Measurements from ENCODE around the gene DUSP12. TPM values are rescaled to one million over a fixed set of nuclear protein-coding genes. Genes with fewer than 3 reads are reported as not detected.

The DUSP12 gene
- total RNA-seq, 2 experiments from 2014 or later, result 24.1 to 27.6 TPM

GRCh38 chr1:161772397-161772796 is 22.8 kb downstream of the DUSP12 start:
- ATAC-seq, result no peak
- H3K4me3 Mint-ChIP-seq, result no peak overlapping the region
- CTCF ChIA-PET, result interaction anchor here (1.5 to 2.8 kb wide), 4 partner anchors 11 to 265 kb away, joined by 3 to 16 read pairs (median 6); no protein-coding TSS in a partner anchor
- POLR2A ChIA-PET, result no interaction called here
- no peak overlapping the region for H3K27ac Mint-ChIP-seq
- peaks cover 25% of the 10 kb centered on the region for H3K4me1 Mint-ChIP-seq (ENCODE audit: low read depth)
- H3K27me3 Mint-ChIP-seq (ENCODE audit: low read depth), result no peaks in the 10 kb centered on the region
- DNase-seq, result no peak
- peaks cover 1% of the 10 kb centered on the region for H3K36me3 Mint-ChIP-seq (ENCODE audit: low read depth)
- no peaks in the 10 kb centered on the region for H3K9me3 Mint-ChIP-seq (ENCODE audit: insufficient read depth)

- CTCF ChIA-PET, result no interaction called here
- ATAC-seq, result no peak
- no peaks in the 10 kb centered on the region for H3K27me3 Mint-ChIP-seq (ENCODE audit: low read depth)
- no peak for DNase-seq
- no peak overlapping the region for H3K27ac Mint-ChIP-seq
- H3K4me3 Mint-ChIP-seq, result no peak overlapping the region
- H3K36me3 Mint-ChIP-seq (ENCODE audit: low read depth), result peaks cover 4% of the 10 kb centered on the region
- H3K9me3 Mint-ChIP-seq (ENCODE audit: insufficient read depth), result no peaks in the 10 kb centered on the region
- POLR2A ChIA-PET, result no interaction called here
- peaks cover 14% of the 10 kb centered on the region for H3K4me1 Mint-ChIP-seq (ENCODE audit: low read depth)
Measured at GRCh38 chr1:161773791-161774190, 24.2 kb downstream of the DUSP12 start.

GRCh38 chr1:161777261-161777660 is 27.7 kb downstream of the DUSP12 start:
- Mint-ChIP-seq H3K27ac (no peak overlapping the region), H3K4me1 (ENCODE audit: low read depth) (peaks cover 8% of the 10 kb centered on the region), H3K27me3 (ENCODE audit: low read depth) (no peaks in the 10 kb centered on the region), H3K36me3 (ENCODE audit: low read depth) (peaks cover 10% of the 10 kb centered on the region), H3K4me3 (no peak overlapping the region), H3K9me3 (ENCODE audit: insufficient read depth) (no peaks in the 10 kb centered on the region)
- ChIA-PET CTCF (interaction anchor here (1.3 to 1.7 kb wide), 2 partner anchors 10 to 16 kb away, joined by 4 to 15 read pairs; no protein-coding TSS in a partner anchor), POLR2A (no interaction called here)
- DNase-seq (no peak), ATAC-seq (no peak)

- ChIA-PET CTCF (interaction anchor here (1.0 kb wide), 1 partner anchor 14 kb away, joined by 4 read pairs; no protein-coding TSS in a partner anchor), POLR2A (no interaction called here)
- Mint-ChIP-seq H3K27ac (no peak overlapping the region), H3K27me3 (ENCODE audit: low read depth) (no peaks in the 10 kb centered on the region), H3K9me3 (ENCODE audit: insufficient read depth) (no peaks in the 10 kb centered on the region), H3K4me1 (ENCODE audit: low read depth) (peaks cover 6% of the 10 kb centered on the region), H3K36me3 (ENCODE audit: low read depth) (peaks cover 17% of the 10 kb centered on the region), H3K4me3 (no peak overlapping the region)
- no peak for DNase-seq
- ATAC-seq, result no peak
Measured at GRCh38 chr1:161778522-161778921, 28.9 kb downstream of the DUSP12 start.

GRCh38 chr1:161779393-161779792 is 29.8 kb downstream of the DUSP12 start:
- no peak overlapping the region for H3K4me3 Mint-ChIP-seq

GRCh38 chr1:161781995-161782394 is 32.4 kb downstream of the DUSP12 start:
- ChIA-PET POLR2A (no interaction called here), CTCF (interaction anchor here (2.3 kb wide), 1 partner anchor 11 kb away, joined by 10 read pairs; no protein-coding TSS in a partner anchor)
- ATAC-seq, result no peak
- Mint-ChIP-seq H3K36me3 (ENCODE audit: low read depth) (peaks cover 34% of the 10 kb centered on the region), H3K9me3 (ENCODE audit: insufficient read depth) (no peaks in the 10 kb centered on the region), H3K27ac (no peak overlapping the region), H3K27me3 (ENCODE audit: low read depth) (no peaks in the 10 kb centered on the region), H3K4me1 (ENCODE audit: low read depth) (no peaks in the 10 kb centered on the region), H3K4me3 (no peak overlapping the region)
- no peak for DNase-seq

More at GRCh38 chr1:161779393-161779792, 29.8 kb downstream of the DUSP12 start:
- no peaks in the 10 kb centered on the region for H3K4me1 Mint-ChIP-seq (ENCODE audit: low read depth)
- H3K27ac Mint-ChIP-seq, result no peak overlapping the region
- H3K27me3 Mint-ChIP-seq (ENCODE audit: low read depth), result no peaks in the 10 kb centered on the region
- no peaks in the 10 kb centered on the region for H3K9me3 Mint-ChIP-seq (ENCODE audit: insufficient read depth)
- ChIA-PET CTCF (no interaction called here), POLR2A (no interaction called here)
- DNase-seq, result no peak
- H3K36me3 Mint-ChIP-seq (ENCODE audit: low read depth), result peaks cover 20% of the 10 kb centered on the region
- ATAC-seq, result no peak

- DNase-seq (no peak), ATAC-seq (no peak)
- no peaks in the 10 kb centered on the region for H3K4me1 Mint-ChIP-seq (ENCODE audit: low read depth)
- POLR2A ChIA-PET, result no interaction called here
- CTCF ChIA-PET, result interaction anchor here (1.6 to 2.3 kb wide), 2 partner anchors 10 kb away, joined by 4 to 10 read pairs; no protein-coding TSS in a partner anchor
- no peaks in the 10 kb centered on the region for H3K27me3 Mint-ChIP-seq (ENCODE audit: low read depth)
- no peak overlapping the region for H3K27ac Mint-ChIP-seq
- H3K4me3 Mint-ChIP-seq, result no peak overlapping the region
- no peaks in the 10 kb centered on the region for H3K9me3 Mint-ChIP-seq (ENCODE audit: insufficient read depth)
- peaks cover 38% of the 10 kb centered on the region for H3K36me3 Mint-ChIP-seq (ENCODE audit: low read depth)
Measured at GRCh38 chr1:161782886-161783285, 33.3 kb downstream of the DUSP12 start.

- POLR2A ChIA-PET, result no interaction called here
- Mint-ChIP-seq H3K27me3 (ENCODE audit: low read depth) (no peaks in the 10 kb centered on the region), H3K4me3 (no peak overlapping the region), H3K4me1 (ENCODE audit: low read depth) (no peaks in the 10 kb centered on the region), H3K9me3 (ENCODE audit: insufficient read depth) (no peaks in the 10 kb centered on the region), H3K27ac (peak overlapping the region; percentile 5), H3K36me3 (ENCODE audit: low read depth) (peaks cover 37% of the 10 kb centered on the region)
- DNase-seq (no peak), ATAC-seq (no peak)
- CTCF ChIA-PET, result interaction anchor here (1.2 to 1.5 kb wide), 2 partner anchors 22 to 252 kb away, joined by 3 to 9 read pairs; no protein-coding TSS in a partner anchor
Measured at GRCh38 chr1:161784968-161785367, 35.4 kb downstream of the DUSP12 start.

- POLR2A ChIA-PET, result no interaction called here
- H3K27me3 Mint-ChIP-seq (ENCODE audit: low read depth), result no peaks in the 10 kb centered on the region
- no peak for DNase-seq
- H3K27ac Mint-ChIP-seq, result no peak overlapping the region
- CTCF ChIA-PET, result no interaction called here
- H3K9me3 Mint-ChIP-seq (ENCODE audit: insufficient read depth), result no peaks in the 10 kb centered on the region
- no peak for ATAC-seq
- H3K4me3 Mint-ChIP-seq, result no peak overlapping the region
- peaks cover 2% of the 10 kb centered on the region for H3K4me1 Mint-ChIP-seq (ENCODE audit: low read depth)
- peaks cover 40% of the 10 kb centered on the region for H3K36me3 Mint-ChIP-seq (ENCODE audit: low read depth)
Measured at GRCh38 chr1:161787355-161787754, 37.8 kb downstream of the DUSP12 start.

- Mint-ChIP-seq H3K9me3 (ENCODE audit: insufficient read depth) (no peaks in the 10 kb centered on the region), H3K36me3 (ENCODE audit: low read depth) (peaks cover 46% of the 10 kb centered on the region), H3K27me3 (ENCODE audit: low read depth) (no peaks in the 10 kb centered on the region), H3K4me3 (no peak overlapping the region), H3K27ac (no peak overlapping the region), H3K4me1 (ENCODE audit: low read depth) (peaks cover 2% of the 10 kb centered on the region)
- CTCF ChIA-PET, result interaction anchor here (4.1 kb wide), 1 partner anchor 246 kb away, joined by 193 read pairs; no protein-coding TSS in a partner anchor
- DNase-seq, result no peak
- no peak for ATAC-seq
- POLR2A ChIA-PET, result no interaction called here
Measured at GRCh38 chr1:161790587-161791317, 41.2 kb downstream of the DUSP12 start.

- peaks cover 43% of the 10 kb centered on the region for H3K36me3 Mint-ChIP-seq (ENCODE audit: low read depth)
Measured at GRCh38 chr1:161791904-161792655, 42.5 kb downstream of the DUSP12 start.

GRCh38 chr1:161792740-161793139 is 43.2 kb downstream of the DUSP12 start:
- ATAC-seq (peak; percentile 51), DNase-seq (no peak)
- Mint-ChIP-seq H3K9me3 (ENCODE audit: insufficient read depth) (no peaks in the 10 kb centered on the region), H3K36me3 (ENCODE audit: low read depth) (peaks cover 46% of the 10 kb centered on the region), H3K4me3 (no peak overlapping the region), H3K27me3 (ENCODE audit: low read depth) (no peaks in the 10 kb centered on the region), H3K27ac (no peak overlapping the region), H3K4me1 (ENCODE audit: low read depth) (peaks cover 2% of the 10 kb centered on the region)
- CTCF ChIA-PET, result interaction anchor here (0.6 to 4.1 kb wide), 52 partner anchors 9 to 764 kb away, joined by 3 to 193 read pairs (median 4); partner anchors contain the start of gene OLFML2B
- POLR2A ChIA-PET, result interaction anchor here (0.8 kb wide), 1 partner anchor 244 kb away, joined by 3 read pairs; no protein-coding TSS in a partner anchor

More at GRCh38 chr1:161791904-161792655, 42.5 kb downstream of the DUSP12 start:
- ATAC-seq (no peak), DNase-seq (no peak)
- H3K27ac Mint-ChIP-seq, result no peak overlapping the region
- no peaks in the 10 kb centered on the region for H3K27me3 Mint-ChIP-seq (ENCODE audit: low read depth)
- ChIA-PET CTCF (interaction anchor here (0.6 to 4.1 kb wide), 51 partner anchors 9 to 765 kb away, joined by 3 to 193 read pairs (median 5); partner anchors contain the start of gene OLFML2B), POLR2A (interaction anchor here (0.8 kb wide), 1 partner anchor 245 kb away, joined by 3 read pairs; no protein-coding TSS in a partner anchor)
- H3K4me3 Mint-ChIP-seq, result no peak overlapping the region
- peaks cover 2% of the 10 kb centered on the region for H3K4me1 Mint-ChIP-seq (ENCODE audit: low read depth)
- no peaks in the 10 kb centered on the region for H3K9me3 Mint-ChIP-seq (ENCODE audit: insufficient read depth)

All from activated CD8-positive, alpha-beta T cell treated with anti-CD3 and anti-CD28 coated beads, Interleukin-2, amount 10 ng/mL, durations not matched to agents 7 days and 5 days (primary cell).